ENCODE measurements around the gene CFP. TPM values are rescaled to one million over a fixed set of nuclear protein-coding genes. Genes with fewer than 3 reads are reported as not detected.

Gene CFP
- total and polyA plus RNA-seq, 4 donors, result 3.1 to 6.0 (median 4.5) TPM

DNA sequence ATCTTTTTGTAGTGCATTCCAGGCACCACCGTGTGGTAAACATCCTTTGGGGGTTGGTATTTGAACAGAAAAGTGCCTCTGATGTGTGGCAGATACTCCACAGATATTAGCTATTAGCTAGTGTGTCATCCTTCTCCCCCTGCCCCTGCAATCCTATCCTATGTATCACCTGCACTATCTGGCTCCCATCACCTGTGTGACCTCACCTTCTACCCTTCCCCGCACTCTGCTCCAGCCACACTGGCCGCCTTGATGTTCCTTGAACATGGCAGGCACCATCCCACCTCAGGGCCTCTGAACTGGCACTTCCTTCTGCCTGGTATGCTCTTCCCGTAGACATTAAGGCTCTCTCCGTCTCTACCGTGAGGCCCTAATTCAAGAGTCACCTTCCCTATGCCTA lies 16.9 kb upstream of the CFP start:
- DNase-seq, result no peak
- no peak overlapping the region for H3K27ac ChIP-seq (ENCODE audit: low read depth in 1 of 2, low read length in 2 of 2)
- intact Hi-C loops (cut with DNase I), result loop anchor here in 1 of 2 donors (10.0 kb wide), 1 partner anchor 62 kb away; the partner anchor contains the start of gene TIMP1
- H3K4me3 ChIP-seq (ENCODE audit: low read length in 2 of 2), result no peak overlapping the region
- no peak for ATAC-seq (ENCODE audit: low FRiP score)
- WGBS, 2 donors, result 70 to 81% methylated on average over 6 of the region's 6 CpGs
- no peaks in the 10 kb centered on the region for H3K27me3 ChIP-seq (ENCODE audit: control insufficient read depth in 1 of 2, insufficient read depth in 2 of 2, low read length in 1 of 2)
- H3K4me1 ChIP-seq (ENCODE audit: control insufficient read depth in 1 of 2, insufficient read depth in 2 of 2, low read length in 2 of 2), result no peaks in the 10 kb centered on the region
- no peaks in the 10 kb centered on the region for H3K36me3 ChIP-seq (ENCODE audit: control insufficient read depth in 1 of 2, insufficient read depth in 2 of 2, low read length in 1 of 2)
- no peaks in the 10 kb centered on the region for H3K9me3 ChIP-seq (ENCODE audit: control insufficient read depth, low read length)

DNA sequence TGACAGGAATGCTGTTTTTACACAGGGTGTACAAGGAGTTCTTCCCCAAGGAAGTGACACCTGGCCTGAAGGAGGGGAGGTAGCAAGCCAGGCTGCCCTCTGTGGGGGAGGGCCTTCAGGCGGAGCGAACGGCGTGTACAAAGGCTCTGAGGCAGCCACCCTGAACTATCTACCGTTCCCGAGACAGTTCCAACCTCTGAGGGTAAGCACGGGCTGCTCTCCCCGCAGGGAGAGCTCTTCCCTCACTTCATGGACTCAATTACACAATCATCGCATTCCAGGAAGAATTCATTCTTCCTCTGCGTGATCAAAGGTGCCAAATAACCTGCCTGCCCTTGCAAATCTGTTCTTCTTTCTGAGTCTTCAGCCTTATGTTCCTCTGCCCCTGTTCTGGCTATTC lies 15.8 kb upstream of the CFP start:
- intact Hi-C loops (cut with DNase I), result loop anchor here in 1 of 2 donors (10.0 kb wide), 1 partner anchor 61 kb away; the partner anchor contains the start of gene TIMP1
- H3K27ac ChIP-seq (ENCODE audit: low read depth in 1 of 2, low read length in 2 of 2), result no peak overlapping the region
- 80 to 82% methylated on average over 10 of the region's 10 CpGs for WGBS, 2 donors
- H3K4me1 ChIP-seq (ENCODE audit: control insufficient read depth in 1 of 2, insufficient read depth in 2 of 2, low read length in 2 of 2), result no peaks in the 10 kb centered on the region
- no peaks in the 10 kb centered on the region for H3K36me3 ChIP-seq (ENCODE audit: control insufficient read depth in 1 of 2, insufficient read depth in 2 of 2, low read length in 1 of 2)
- H3K27me3 ChIP-seq (ENCODE audit: control insufficient read depth in 1 of 2, insufficient read depth in 2 of 2, low read length in 1 of 2), result no peaks in the 10 kb centered on the region
- no peaks in the 10 kb centered on the region for H3K9me3 ChIP-seq (ENCODE audit: control insufficient read depth, low read length)
- no peak for DNase-seq
- ATAC-seq (ENCODE audit: low FRiP score), result no peak
- no peak overlapping the region for H3K4me3 ChIP-seq (ENCODE audit: low read length in 2 of 2)

DNA sequence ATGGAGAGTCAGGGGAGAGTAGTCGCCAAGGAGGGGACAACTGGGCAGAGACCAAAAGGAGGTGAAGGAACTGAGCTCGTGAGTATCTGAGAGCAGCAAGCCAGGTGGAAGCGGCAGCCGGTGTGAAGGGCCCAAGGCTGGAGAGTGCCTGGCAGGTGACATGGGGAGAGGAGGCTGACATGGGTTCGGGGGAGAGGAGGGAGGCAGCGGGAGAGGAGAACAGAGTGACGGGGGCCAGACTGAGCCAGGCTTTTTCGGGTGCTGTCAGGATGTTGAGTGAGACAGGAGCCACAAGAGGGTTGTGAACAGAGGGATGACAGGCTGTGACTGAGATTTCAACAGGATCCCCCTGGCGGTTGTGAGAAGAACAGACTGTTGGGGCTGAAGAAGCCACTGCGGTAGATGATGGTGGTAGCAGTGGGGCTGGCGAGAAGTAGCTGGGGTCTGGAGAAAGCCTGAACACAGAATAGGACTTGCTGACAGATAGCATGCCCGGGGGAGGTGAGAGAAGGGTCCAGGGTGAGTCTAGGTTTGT lies 14.9 kb upstream of the CFP start:
- Histone ChIP-seq H3K27me3 (ENCODE audit: control insufficient read depth in 1 of 2, insufficient read depth in 2 of 2, low read length in 1 of 2) (no peaks in the 10 kb centered on the region), H3K4me1 (ENCODE audit: control insufficient read depth in 1 of 2, insufficient read depth in 2 of 2, low read length in 2 of 2) (no peaks in the 10 kb centered on the region), H3K4me3 (ENCODE audit: low read length in 2 of 2) (no peak overlapping the region), H3K27ac (ENCODE audit: low read depth in 1 of 2, low read length in 2 of 2) (no peak overlapping the region), H3K9me3 (ENCODE audit: control insufficient read depth, low read length) (no peaks in the 10 kb centered on the region), H3K36me3 (ENCODE audit: control insufficient read depth in 1 of 2, insufficient read depth in 2 of 2, low read length in 1 of 2) (no peaks in the 10 kb centered on the region)
- no peak for DNase-seq
- peak; percentile 55 for ATAC-seq (ENCODE audit: low FRiP score)
- intact Hi-C loops (cut with DNase I), result loop anchor here (5.0 to 10.0 kb wide), 2 partner anchors 60 to 82 kb away; partner anchors contain the start of genes ARAF (in 1 of the 2) and TIMP1 (in 1 of the 2)
- 50 to 53% methylated on average over 12 of the region's 12 CpGs for WGBS, 2 donors

DNA sequence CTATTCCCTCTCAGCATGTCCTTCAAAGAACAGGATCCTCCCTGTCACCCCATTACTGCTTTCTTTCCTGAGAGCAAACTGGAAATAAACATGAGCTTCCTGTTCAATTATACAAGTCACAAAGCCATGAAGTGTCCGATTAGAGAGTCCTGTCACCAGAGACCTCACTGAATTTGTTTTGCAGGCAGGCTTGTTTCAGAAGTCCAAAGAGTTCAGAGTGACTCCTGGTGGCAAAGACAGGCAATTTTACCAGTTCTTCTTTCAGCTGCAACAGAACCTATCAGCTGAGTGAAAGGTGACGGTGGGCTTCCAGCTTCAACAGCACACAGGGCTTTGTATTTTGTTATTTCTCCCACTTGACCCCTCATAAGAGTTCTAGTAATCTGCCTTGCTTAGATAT lies 14.2 kb upstream of the CFP start:
- 13 to 26% methylated on average over 2 of the region's 2 CpGs for WGBS, 2 donors
- Histone ChIP-seq H3K27ac (ENCODE audit: low read depth in 1 of 2, low read length in 2 of 2) (no peak overlapping the region), H3K36me3 (ENCODE audit: control insufficient read depth in 1 of 2, insufficient read depth in 2 of 2, low read length in 1 of 2) (peaks cover 0 to 2% of the 10 kb centered on the region in 2 donors), H3K4me3 (ENCODE audit: low read length in 2 of 2) (no peak overlapping the region), H3K27me3 (ENCODE audit: control insufficient read depth in 1 of 2, insufficient read depth in 2 of 2, low read length in 1 of 2) (no peaks in the 10 kb centered on the region), H3K9me3 (ENCODE audit: control insufficient read depth, low read length) (no peaks in the 10 kb centered on the region), H3K4me1 (ENCODE audit: control insufficient read depth in 1 of 2, insufficient read depth in 2 of 2, low read length in 2 of 2) (no peaks in the 10 kb centered on the region)
- intact Hi-C loops (cut with DNase I), result loop anchor here (5.0 to 10.0 kb wide), 2 partner anchors 59 to 82 kb away; partner anchors contain the start of genes ARAF (in 1 of the 2) and TIMP1 (in 1 of the 2)
- DNase-seq, result no peak
- no peak for ATAC-seq (ENCODE audit: low FRiP score)

DNA sequence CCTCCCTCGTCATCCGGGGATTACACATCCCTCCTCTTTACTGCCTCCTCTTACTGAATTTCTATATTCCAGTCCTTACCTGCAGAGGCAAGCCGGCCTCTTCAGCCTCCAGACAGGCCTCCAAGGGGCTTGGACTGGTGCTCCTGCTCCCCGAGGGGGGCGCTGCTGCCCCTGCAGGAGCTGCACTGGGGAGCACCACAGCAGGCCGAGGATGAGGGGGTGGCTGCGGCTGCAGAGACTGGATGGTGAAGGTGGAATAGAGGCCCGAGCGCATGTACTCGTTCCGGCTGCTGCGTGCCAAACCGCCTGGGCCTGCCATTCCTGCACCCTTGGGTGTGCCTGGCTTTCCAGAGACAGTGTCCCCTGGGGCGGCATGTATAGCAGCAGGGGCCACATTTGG lies 9.1 kb upstream of the CFP start:
- ATAC-seq (ENCODE audit: low FRiP score) (no peak), DNase-seq (no peak)
- no peak overlapping the region for H3K4me3 ChIP-seq (ENCODE audit: low read length in 2 of 2)
- no peak overlapping the region for H3K27ac ChIP-seq (ENCODE audit: low read depth in 1 of 2, low read length in 2 of 2)
- intact Hi-C loops (cut with DNase I), result no loop called here
- no peaks in the 10 kb centered on the region for H3K4me1 ChIP-seq (ENCODE audit: control insufficient read depth in 1 of 2, insufficient read depth in 2 of 2, low read length in 2 of 2)
- 91 to 92% methylated on average over 14 of the region's 14 CpGs for WGBS, 2 donors
- H3K27me3 ChIP-seq (ENCODE audit: control insufficient read depth in 1 of 2, insufficient read depth in 2 of 2, low read length in 1 of 2), result no peaks in the 10 kb centered on the region
- peaks cover 0 to 2% of the 10 kb centered on the region in 2 donors for H3K36me3 ChIP-seq (ENCODE audit: control insufficient read depth in 1 of 2, insufficient read depth in 2 of 2, low read length in 1 of 2)
- no peaks in the 10 kb centered on the region for H3K9me3 ChIP-seq (ENCODE audit: control insufficient read depth, low read length)

DNA sequence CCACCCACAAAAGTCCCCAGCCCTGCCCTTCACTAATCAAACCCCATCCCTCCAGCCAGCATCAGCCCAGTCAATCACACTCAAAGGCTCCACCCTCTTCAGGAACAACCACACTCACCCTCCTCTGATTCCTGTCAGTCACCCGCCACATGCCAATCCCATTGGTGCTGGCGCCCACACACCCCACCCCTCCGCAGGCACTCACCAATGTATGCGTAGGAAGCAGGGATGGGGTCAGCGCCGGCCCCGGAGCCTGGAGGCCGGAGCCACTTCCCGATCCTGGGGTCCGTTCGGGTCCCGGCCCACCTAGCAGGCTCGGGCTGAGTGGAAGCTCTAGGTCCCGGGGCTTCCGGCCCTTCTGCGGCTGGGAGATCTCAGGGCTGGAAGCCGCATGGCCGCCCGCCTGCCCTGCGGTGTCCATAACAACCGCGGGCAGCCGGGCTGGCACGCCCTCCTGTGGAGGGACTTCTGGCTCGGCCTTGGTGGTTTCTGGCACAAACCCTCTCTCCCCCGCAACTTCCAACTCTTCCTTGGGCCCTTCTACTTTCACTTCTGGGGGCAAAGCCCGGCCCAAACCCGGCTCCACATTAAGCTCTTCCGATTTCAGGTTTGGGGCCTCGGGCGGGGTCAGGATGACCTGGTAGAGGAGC lies 7.9 kb upstream of the CFP start:
- intact Hi-C loops (cut with DNase I), result no loop called here
- WGBS, 2 donors, result 48 to 71% methylated on average over 31 of the region's 31 CpGs
- Histone ChIP-seq H3K27ac (ENCODE audit: low read depth in 1 of 2, low read length in 2 of 2) (no peak overlapping the region), H3K36me3 (ENCODE audit: control insufficient read depth in 1 of 2, insufficient read depth in 2 of 2, low read length in 1 of 2) (peaks cover 0 to 2% of the 10 kb centered on the region in 2 donors), H3K9me3 (ENCODE audit: control insufficient read depth, low read length) (no peaks in the 10 kb centered on the region), H3K4me1 (ENCODE audit: control insufficient read depth in 1 of 2, insufficient read depth in 2 of 2, low read length in 2 of 2) (no peaks in the 10 kb centered on the region), H3K27me3 (ENCODE audit: control insufficient read depth in 1 of 2, insufficient read depth in 2 of 2, low read length in 1 of 2) (no peaks in the 10 kb centered on the region), H3K4me3 (ENCODE audit: low read length in 2 of 2) (no peak overlapping the region)
- ATAC-seq (ENCODE audit: low FRiP score), result peak; percentile 68
- DNase-seq, result peak in 1 of 2 donors; percentile 68

DNA sequence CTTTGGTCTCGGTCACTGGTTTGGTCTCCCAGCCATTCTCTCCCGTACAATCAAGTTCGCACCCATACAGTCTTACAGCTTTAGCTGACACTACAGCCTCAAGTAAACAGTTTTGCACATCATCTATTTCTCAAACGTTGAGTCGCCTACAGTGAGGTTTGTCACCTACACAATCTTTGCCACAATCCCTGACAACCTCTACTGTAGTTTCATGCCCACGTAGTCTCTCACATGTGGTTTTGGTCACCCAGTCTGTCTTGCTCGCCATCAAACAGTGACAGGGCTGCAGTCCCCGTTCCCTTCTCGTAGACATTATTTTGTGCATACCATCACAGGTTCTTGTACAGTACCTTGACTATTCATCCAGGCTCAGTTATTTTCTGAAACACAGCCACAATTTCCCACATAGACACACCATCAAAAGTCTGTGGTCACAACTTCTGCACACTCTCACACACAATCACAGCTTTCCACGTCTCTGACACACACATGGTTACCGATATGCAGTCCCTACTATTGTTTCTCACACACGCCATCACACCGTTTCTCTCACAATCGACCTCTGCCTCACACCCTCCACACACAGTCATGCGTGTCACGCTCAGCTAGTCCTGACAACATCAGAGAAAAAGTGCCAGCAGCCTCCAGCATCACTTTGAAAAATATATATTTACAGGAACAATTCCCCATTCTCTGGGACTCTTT lies 5.3 kb upstream of the CFP start:
- no peaks in the 10 kb centered on the region for H3K4me1 ChIP-seq (ENCODE audit: control insufficient read depth in 1 of 2, insufficient read depth in 2 of 2, low read length in 2 of 2)
- H3K27me3 ChIP-seq (ENCODE audit: control insufficient read depth in 1 of 2, insufficient read depth in 2 of 2, low read length in 1 of 2), result no peaks in the 10 kb centered on the region
- intact Hi-C loops (cut with DNase I), result no loop called here
- H3K27ac ChIP-seq (ENCODE audit: low read depth in 1 of 2, low read length in 2 of 2), result no peak overlapping the region
- DNase-seq (no peak), ATAC-seq (ENCODE audit: low FRiP score) (no peak)
- WGBS, 2 donors, result 87 to 89% methylated on average over 16 of the region's 16 CpGs
- no peak overlapping the region for H3K4me3 ChIP-seq (ENCODE audit: low read length in 2 of 2)
- H3K9me3 ChIP-seq (ENCODE audit: control insufficient read depth, low read length), result no peaks in the 10 kb centered on the region
- peaks cover 0 to 2% of the 10 kb centered on the region in 2 donors for H3K36me3 ChIP-seq (ENCODE audit: control insufficient read depth in 1 of 2, insufficient read depth in 2 of 2, low read length in 1 of 2)

DNA sequence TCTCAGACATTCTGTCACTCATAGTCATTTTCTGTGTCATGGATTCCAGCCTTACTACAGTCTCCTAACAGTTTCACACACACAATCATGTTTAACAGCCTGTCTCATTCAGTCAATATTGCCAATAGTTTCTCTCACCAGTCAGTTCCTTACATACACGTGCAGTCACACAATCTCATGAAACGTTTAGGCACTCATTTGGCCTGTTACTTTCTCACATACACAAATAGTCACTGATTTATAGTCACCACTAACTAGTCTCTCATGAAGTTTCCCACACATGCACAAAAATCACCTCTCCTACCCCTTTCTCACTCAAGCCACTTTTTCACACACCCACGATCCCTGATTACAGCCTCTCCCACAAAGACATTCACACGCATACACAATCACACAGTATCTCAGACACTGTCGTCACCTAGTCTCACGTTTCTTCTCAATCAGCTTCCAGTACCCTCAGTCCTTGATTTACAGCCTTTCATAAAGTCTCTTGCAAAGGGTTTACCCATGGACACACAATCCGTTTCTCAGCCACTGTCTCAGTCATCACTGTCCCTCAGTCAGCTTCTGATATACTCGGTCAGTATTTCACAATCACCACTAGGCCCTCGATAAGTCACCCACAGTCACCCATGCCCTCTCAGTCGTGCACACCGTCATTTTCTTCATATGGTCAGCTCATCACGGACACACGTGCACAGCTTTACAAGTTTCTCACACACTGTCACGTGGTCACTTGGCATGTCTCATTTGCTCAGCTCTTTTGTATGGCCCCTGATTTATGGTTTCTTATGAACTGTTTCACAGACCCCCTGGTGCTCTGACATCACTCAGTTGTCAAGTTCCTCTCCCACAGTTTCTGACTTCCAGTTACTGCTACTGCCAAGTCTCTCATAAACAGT lies 4.2 kb upstream of the CFP start:
- Histone ChIP-seq H3K4me3 (ENCODE audit: low read length in 2 of 2) (no peak overlapping the region), H3K27ac (ENCODE audit: low read depth in 1 of 2, low read length in 2 of 2) (no peak overlapping the region), H3K4me1 (ENCODE audit: control insufficient read depth in 1 of 2, insufficient read depth in 2 of 2, low read length in 2 of 2) (no peaks in the 10 kb centered on the region), H3K27me3 (ENCODE audit: control insufficient read depth in 1 of 2, insufficient read depth in 2 of 2, low read length in 1 of 2) (no peaks in the 10 kb centered on the region), H3K36me3 (ENCODE audit: control insufficient read depth in 1 of 2, insufficient read depth in 2 of 2, low read length in 1 of 2) (peaks cover 0 to under 1% of the 10 kb centered on the region in 2 donors), H3K9me3 (ENCODE audit: control insufficient read depth, low read length) (no peaks in the 10 kb centered on the region)
- ATAC-seq (ENCODE audit: low FRiP score) (no peak), DNase-seq (no peak)
- WGBS, 2 donors, result 64 to 66% methylated on average over 14 of the region's 14 CpGs
- intact Hi-C loops (cut with DNase I), result no loop called here
